Endothelial cell of umbilical vein (primary cell): ENCODE results near the gene NCBP1. TPM values are rescaled to one million over a fixed set of nuclear protein-coding genes. Genes with fewer than 3 reads are reported as not detected.

Experiments used
- BruUV-seq: library from RNA; stranded (reverse); fragments of 400-500 nt; replicated peaks from 2 replicates; lab custom pipeline; 2021; lab: Mats Ljungman, UMichigan
- CTCF ChIA-PET: fragments of 300-600, 350-600 bp; sonication (Branson Sonifier 250); formaldehyde crosslinking; loops from one replicate; lab custom pipeline; 2021; ENCODE audit warnings: antibody characterized with exemption, inconsistent platforms; lab: Charles Lee
- POLR2A ChIA-PET: fragments of 300-600, 350-600 bp; sonication (Branson Sonifier 250); formaldehyde crosslinking; loops from one replicate; lab custom pipeline; 2021; ENCODE audit warnings: antibody characterized with exemption, inconsistent platforms; lab: Charles Lee
- DNase-seq: peaks from one replicate; pipeline ENCODE4 v3.0.0-alpha.2; 2011; ENCODE audit warnings: low read depth, low spot score
- FAIRE-seq: peaks from 2 replicates; lab custom pipeline; 2011; peaks lifted over from hg19 to GRCh38; lab: Jason Lieb, UNC
- H2AFZ ChIP-seq: 2 replicates; pipeline ENCODE4 v1.6.0; 2012; ENCODE audit warnings: low read depth, low read length, control low read depth, inconsistent platforms
- H3K27ac ChIP-seq: 2 replicates; pipeline ENCODE4 v1.5.1; 2011; ENCODE audit warnings: low read depth, mild to moderate bottlenecking, control low read depth, low read length, moderate library complexity; ENCODE audit not compliant: insufficient read depth
- H3K27me3 ChIP-seq, 2 experiments: 2 replicates each; pipeline versions ENCODE4 v1.6.0 to v1.6.1; 2011; ENCODE audit warnings: low read length in 2 of 2, mixed read lengths in 1 of 2; ENCODE audit not compliant: control insufficient read depth in 2 of 2, insufficient read depth in 2 of 2
- H3K36me3 ChIP-seq, 2 experiments: 2 replicates in 1 of 2; 3 replicates in 1 of 2; pipeline ENCODE4 v1.5.1; 2011; ENCODE audit warnings: low read length in 2 of 2, mild to moderate bottlenecking in 1 of 2, moderate library complexity in 1 of 2; ENCODE audit not compliant: control insufficient read depth in 2 of 2, insufficient read depth in 2 of 2; ENCODE audit errors: extremely low read depth in 1 of 2
- H3K4me1 ChIP-seq: 3 replicates; pipeline ENCODE4 v1.5.1; 2011; ENCODE audit warnings: mild to moderate bottlenecking, low read length; ENCODE audit not compliant: control insufficient read depth, insufficient read depth; ENCODE audit errors: extremely low read depth
- H3K4me2 ChIP-seq: 2 replicates; pipeline ENCODE4 v1.6.1; 2011; ENCODE audit warnings: low read length, control low read depth, mixed read lengths; ENCODE audit not compliant: insufficient read depth
- H3K4me3 ChIP-seq, 3 experiments: fragments of 200-600 bp in 1 of 3; sonication (generic), shearing (Covaris generic) in 1 of 3; replicated peaks in 1 of 3; 2 replicates each; pipeline ENCODE4 v1.5.1; 2011 to 2016; ENCODE audit warnings: control low read depth in 3 of 3, low read length in 3 of 3, mild to moderate bottlenecking in 2 of 3, inconsistent platforms in 1 of 3, low read depth in 1 of 3, moderate library complexity in 1 of 3; ENCODE audit not compliant: insufficient read depth in 1 of 3
- H3K79me2 ChIP-seq: 2 replicates; pipeline ENCODE4 v1.6.0; 2012; ENCODE audit warnings: low read length, inconsistent platforms; ENCODE audit not compliant: control insufficient read depth, insufficient read depth
- H3K9ac ChIP-seq: replicated peaks from 2 replicates; pipeline ENCODE3; 2011; ENCODE audit warnings: low read length, control low read depth; ENCODE audit not compliant: insufficient read depth; ENCODE audit errors: extremely low read depth
- H3K9me1 ChIP-seq: replicated peaks from 3 replicates; pipeline ENCODE4 v1.6.0; 2011; ENCODE audit warnings: mild to moderate bottlenecking, low read length; ENCODE audit not compliant: control insufficient read depth, insufficient read depth; ENCODE audit errors: extremely low read depth
- H3K9me3 ChIP-seq: replicated peaks from 2 replicates; pipeline ENCODE4 v1.5.1; 2012; ENCODE audit warnings: low read length, inconsistent platforms; ENCODE audit not compliant: control insufficient read depth, insufficient read depth
- H4K20me1 ChIP-seq: replicated peaks from 2 replicates; pipeline ENCODE3; 2011; ENCODE audit warnings: mild to moderate bottlenecking, low read length; ENCODE audit not compliant: control insufficient read depth, insufficient read depth; ENCODE audit errors: extremely low read depth
- EZH2 ChIP-seq: IDR thresholded peaks from 2 replicates; pipeline ENCODE4 v1.6.1; 2012; ENCODE audit warnings: borderline replicate concordance, low read depth, mild to moderate bottlenecking, moderate library complexity, low read length, inconsistent platforms; ENCODE audit not compliant: severe bottlenecking
- FOS ChIP-seq: IDR thresholded peaks from 2 replicates; pipeline ENCODE4 v1.6.1; 2011; ENCODE audit warnings: mild to moderate bottlenecking, low read length, moderate library complexity, borderline replicate concordance; ENCODE audit not compliant: insufficient read depth
- GATA2 ChIP-seq: IDR thresholded peaks from 2 replicates; pipeline ENCODE4 v1.7.0; 2011; ENCODE audit warnings: low read depth, mild to moderate bottlenecking, moderate library complexity, mixed read lengths, low read length; ENCODE audit not compliant: insufficient read length, insufficient read depth
- JUN ChIP-seq: IDR thresholded peaks from 2 replicates; pipeline ENCODE4 v1.6.1; 2011; ENCODE audit warnings: borderline replicate concordance, low read depth; ENCODE audit not compliant: insufficient read length, insufficient read depth
- MAX ChIP-seq: IDR thresholded peaks from 2 replicates; pipeline ENCODE4 v1.6.1; 2011; ENCODE audit not compliant: insufficient read depth, insufficient read length
- MYC ChIP-seq: IDR thresholded peaks from one replicate; pipeline ENCODE4 v1.6.1; 2011; ENCODE audit warnings: mild to moderate bottlenecking, low read depth, low read length
- POLR2A ChIP-seq: IDR thresholded peaks from 2 replicates; pipeline ENCODE4 v1.6.1; 2012; ENCODE audit warnings: low read depth, mild to moderate bottlenecking, control low read depth, low read length
- POLR2AphosphoS5 ChIP-seq: IDR thresholded peaks from 2 replicates; pipeline ENCODE4 v1.6.1; 2012; ENCODE audit warnings: low read depth, mild to moderate bottlenecking, control low read depth, low read length, moderate library complexity; ENCODE audit not compliant: insufficient read depth
- dilution Hi-C: fragments of 300-500 bp; cut with MboI; formaldehyde crosslinking; loops from one replicate; pipeline ENCODE4 v1.15.0; 2019; ENCODE audit warnings: low sequenced_read_pairs; ENCODE audit not compliant: extremely low pct_ligation_motif_present
- intact Hi-C: fragments of 100-400 bp; cut with micrococcal nuclease; formaldehyde crosslinking; loops from one replicate; pipeline ENCODE4 v1.10.0; 2022
- polyA plus RNA-seq, 4 experiments: library from polyadenylated mRNA; depleted of rRNA in 3 of 4; stranded (reverse) in 3 of 4; unstranded in 1 of 4; fragments of >200 nt; gene quantifications; 2 replicates each; pipeline versions ENCODE4 v1.2.1 to v1.2.3, GENCODE V29; 2011 to 2012; ENCODE audit warnings: missing spikeins in 1 of 4
- total RNA-seq: library from RNA; stranded (reverse); gene quantifications from 2 replicates; pipeline ENCODE4 v1.2.3, GENCODE V29; 2021
- TF ChIP-seq, protein P1 (sequence below), 2 donors: IDR thresholded peaks; 1 replicate in 1 of 2; 2 replicates in 1 of 2; pipeline ENCODE4 v1.5.1; 2011; ENCODE audit warnings: low read length in 2 of 2, mild to moderate bottlenecking in 2 of 2, moderate library complexity in 2 of 2, control low read depth in 1 of 2, inconsistent platforms in 1 of 2, low read depth in 1 of 2; ENCODE audit not compliant: insufficient read depth in 1 of 2; ENCODE audit errors: extremely low read depth in 1 of 2

NCBP1 gene
- total and polyA plus RNA-seq, 2 donors (not counting 3 experiments of a cell fraction or from before 2014, with no cell fraction given), result 10.9 to 45.3 TPM

DNA sequence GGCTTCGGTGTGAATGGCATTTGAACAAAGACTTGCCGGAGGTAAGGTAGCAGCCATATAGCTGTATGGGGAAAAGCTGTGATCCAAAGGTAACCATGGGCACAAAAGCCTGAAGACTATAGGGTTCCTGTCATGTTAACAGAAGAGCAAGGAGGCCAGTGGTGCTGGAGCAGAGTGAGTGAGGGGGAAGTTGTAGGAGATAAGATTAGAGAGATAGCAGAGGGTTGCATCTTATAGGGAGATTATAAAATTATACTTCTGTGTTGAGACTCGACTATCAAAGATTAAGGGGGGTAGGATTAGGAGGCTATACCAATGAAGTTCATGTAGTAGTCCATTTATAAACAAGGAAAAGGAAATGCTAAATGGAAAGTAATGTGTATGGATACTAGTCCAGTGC lies 3.3 kb downstream of the NCBP1 start:
- Histone ChIP-seq H3K4me2 (peak overlapping the region; percentile 29), H3K4me1 (peaks cover 25% of the 10 kb centered on the region), H3K9me3 (no peaks in the 10 kb centered on the region), H3K79me2 (peaks cover 78% of the 10 kb centered on the region), H3K9me1 (no peaks in the 10 kb centered on the region), H4K20me1 (peaks cover 14% of the 10 kb centered on the region), H3K4me3 (no peak overlapping the region), H3K27me3 (no peaks in the 10 kb centered on the region), H3K9ac (no peak overlapping the region), H3K36me3 (no peaks in the 10 kb centered on the region), H2AFZ (no peak overlapping the region), H3K27ac (no peak overlapping the region)
- intact Hi-C loops, result no loop called here
- FAIRE-seq (no peak), DNase-seq (no peak)
- BruUV-seq, result no TSS peak
- dilution Hi-C loops, result no loop called here
- no peak for TF ChIP-seq JUN
- no peak for TF ChIP-seq MYC
- no peak for TF ChIP-seq POLR2AphosphoS5
- TF ChIP-seq FOS, result no peak
- no peak for TF ChIP-seq POLR2A
- ChIA-PET POLR2A (no interaction called here), CTCF (interaction anchor here (1.6 kb wide), 1 partner anchor 10 kb away, joined by 4 read pairs; no protein-coding TSS in a partner anchor)

GRCh38 chr9:97638666-97639065 lies 5.0 kb downstream of the NCBP1 start:
- no peak for FAIRE-seq
- peaks cover 22% of the 10 kb centered on the region for H3K4me1 ChIP-seq
- peaks cover 4 to 6% of the 10 kb centered on the region in 2 experiments for H3K36me3 ChIP-seq
- no peak overlapping the region for H3K4me2 ChIP-seq
- no peak overlapping the region for H3K27ac ChIP-seq
- intact Hi-C loops (no loop called here), dilution Hi-C loops (no loop called here)
- TF ChIP-seq MYC (no peak), FOS (no peak), JUN (no peak), EZH2 (no peak), POLR2A (no peak), POLR2AphosphoS5 (no peak), GATA2 (no peak), MAX (no peak)
- TF ChIP-seq, protein P1, sequence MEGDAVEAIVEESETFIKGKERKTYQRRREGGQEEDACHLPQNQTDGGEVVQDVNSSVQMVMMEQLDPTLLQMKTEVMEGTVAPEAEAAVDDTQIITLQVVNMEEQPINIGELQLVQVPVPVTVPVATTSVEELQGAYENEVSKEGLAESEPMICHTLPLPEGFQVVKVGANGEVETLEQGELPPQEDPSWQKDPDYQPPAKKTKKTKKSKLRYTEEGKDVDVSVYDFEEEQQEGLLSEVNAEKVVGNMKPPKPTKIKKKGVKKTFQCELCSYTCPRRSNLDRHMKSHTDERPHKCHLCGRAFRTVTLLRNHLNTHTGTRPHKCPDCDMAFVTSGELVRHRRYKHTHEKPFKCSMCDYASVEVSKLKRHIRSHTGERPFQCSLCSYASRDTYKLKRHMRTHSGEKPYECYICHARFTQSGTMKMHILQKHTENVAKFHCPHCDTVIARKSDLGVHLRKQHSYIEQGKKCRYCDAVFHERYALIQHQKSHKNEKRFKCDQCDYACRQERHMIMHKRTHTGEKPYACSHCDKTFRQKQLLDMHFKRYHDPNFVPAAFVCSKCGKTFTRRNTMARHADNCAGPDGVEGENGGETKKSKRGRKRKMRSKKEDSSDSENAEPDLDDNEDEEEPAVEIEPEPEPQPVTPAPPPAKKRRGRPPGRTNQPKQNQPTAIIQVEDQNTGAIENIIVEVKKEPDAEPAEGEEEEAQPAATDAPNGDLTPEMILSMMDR (IDR thresholded peaks at IDR 0.05; ENCODE audit: extremely low read depth in 1 of 2, insufficient read depth in 1 of 2, low read depth in 1 of 2, low read length in 2 of 2), result no peak
- no peak overlapping the region for H3K4me3 ChIP-seq
- no peaks in the 10 kb centered on the region for H3K27me3 ChIP-seq
- no peaks in the 10 kb centered on the region for H3K9me1 ChIP-seq
- no peak for DNase-seq
- peaks cover 78% of the 10 kb centered on the region for H3K79me2 ChIP-seq
- no peak overlapping the region for H3K9ac ChIP-seq
- POLR2A ChIA-PET, result no interaction called here
- no peaks in the 10 kb centered on the region for H3K9me3 ChIP-seq
- no TSS peak for BruUV-seq
- CTCF ChIA-PET, result interaction anchor here (0.9 kb wide), 1 partner anchor 21 kb away, joined by 3 read pairs; no protein-coding TSS in a partner anchor
- H2AFZ ChIP-seq, result no peak overlapping the region
- peaks cover 14% of the 10 kb centered on the region for H4K20me1 ChIP-seq
